MM.1S (cell line): ENCODE data around the gene CDRT4.

Experiments used
- CTCF ChIP-seq: fragments of 300-600 bp; sonication (generic); IDR thresholded peaks from 2 replicates; pipeline ENCODE4 v1.5.1; 2016; ENCODE audit warnings: antibody characterized with exemption, low read length, mixed read lengths
- EZH2 ChIP-seq: fragments of 300-600 bp; sonication (generic); optimal IDR thresholded peaks from 2 replicates; pipeline ENCODE3; 2017; ENCODE audit warnings: low read depth, mild to moderate bottlenecking, antibody characterized with exemption, low read length, mixed read lengths

DNA sequence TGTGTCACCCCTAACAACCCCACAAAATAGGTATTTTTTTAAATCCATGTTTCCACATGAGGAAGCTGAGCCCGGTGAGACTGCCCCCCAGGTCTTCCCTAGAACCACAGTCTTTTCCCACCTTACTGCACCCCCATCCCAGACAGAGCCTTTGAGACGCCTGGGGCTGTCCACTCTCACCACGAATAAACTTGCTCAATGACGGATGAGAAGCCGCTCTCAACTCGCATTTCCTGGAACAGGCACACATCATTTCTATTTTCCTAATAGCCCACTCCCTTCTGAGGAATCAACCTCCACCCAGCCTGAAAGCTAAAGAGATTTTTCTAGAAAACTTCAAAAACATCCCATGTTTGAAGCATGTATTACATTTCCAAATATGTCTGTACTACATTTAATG lies 14.1 kb upstream of the CDRT4 start:
- TF ChIP-seq CTCF, result no peak
- no peak for TF ChIP-seq EZH2
